GM12891 (cell line): Measurements from ENCODE around the gene POLD4. TPM values are rescaled to one million over a fixed set of nuclear protein-coding genes. Genes with fewer than 3 reads are reported as not detected.
A peak's percentile ranks its signal among the peaks of the same experiment; 100 is the strongest.
"Not testable (repeated sequence)": the region's sequence is repeated elsewhere in the genome, so short reads cannot be mapped to it uniquely, and the experiment has no call there.

ENCODE experiments used
- DNase-seq: peaks from one replicate; pipeline ENCODE4 v3.0.0; 2011; ENCODE audit warnings: low spot score; ENCODE audit not compliant: insufficient read length
- FAIRE-seq: peaks from 2 replicates; lab custom pipeline; 2011; peaks lifted over from hg19 to GRCh38; lab: Jason Lieb, UNC
- PAX5 ChIP-seq: IDR thresholded peaks from 2 replicates; pipeline ENCODE4 v1.6.1; 2011; ENCODE audit warnings: low read length, moderate library complexity, mild to moderate bottlenecking; ENCODE audit not compliant: insufficient read depth, severe bottlenecking
- POLR2A ChIP-seq: IDR thresholded peaks from 2 replicates; pipeline ENCODE4 v1.6.1; 2011; ENCODE audit warnings: low read depth, low read length, control low read depth
- POLR2AphosphoS5 ChIP-seq: IDR thresholded peaks from 2 replicates; pipeline ENCODE4 v1.6.1; 2011; ENCODE audit warnings: low read depth, low read length, control low read depth
- POU2F2 ChIP-seq: IDR thresholded peaks from 2 replicates; pipeline ENCODE4 v1.6.1; 2011; ENCODE audit warnings: low read depth, mild to moderate bottlenecking, control low read depth, low read length, moderate library complexity
- SPI1 ChIP-seq: IDR thresholded peaks from 2 replicates; pipeline ENCODE4 v1.6.1; 2011; ENCODE audit warnings: low read depth, low read length, control low read depth
- TAF1 ChIP-seq: IDR thresholded peaks from 2 replicates; pipeline ENCODE4 v1.6.1; 2011; ENCODE audit warnings: low read depth, low read length, control low read depth
- polyA plus RNA-seq: library from polyadenylated mRNA; unstranded; fragments of >200 nt; gene quantifications from one replicate; pipeline ENCODE4 v1.2.1, GENCODE V29; 2012; ENCODE audit warnings: low read depth, missing spikeins, inconsistent platforms; ENCODE audit not compliant: missing spikeins

Gene POLD4
- polyA plus RNA-seq, result 161 TPM

DNA sequence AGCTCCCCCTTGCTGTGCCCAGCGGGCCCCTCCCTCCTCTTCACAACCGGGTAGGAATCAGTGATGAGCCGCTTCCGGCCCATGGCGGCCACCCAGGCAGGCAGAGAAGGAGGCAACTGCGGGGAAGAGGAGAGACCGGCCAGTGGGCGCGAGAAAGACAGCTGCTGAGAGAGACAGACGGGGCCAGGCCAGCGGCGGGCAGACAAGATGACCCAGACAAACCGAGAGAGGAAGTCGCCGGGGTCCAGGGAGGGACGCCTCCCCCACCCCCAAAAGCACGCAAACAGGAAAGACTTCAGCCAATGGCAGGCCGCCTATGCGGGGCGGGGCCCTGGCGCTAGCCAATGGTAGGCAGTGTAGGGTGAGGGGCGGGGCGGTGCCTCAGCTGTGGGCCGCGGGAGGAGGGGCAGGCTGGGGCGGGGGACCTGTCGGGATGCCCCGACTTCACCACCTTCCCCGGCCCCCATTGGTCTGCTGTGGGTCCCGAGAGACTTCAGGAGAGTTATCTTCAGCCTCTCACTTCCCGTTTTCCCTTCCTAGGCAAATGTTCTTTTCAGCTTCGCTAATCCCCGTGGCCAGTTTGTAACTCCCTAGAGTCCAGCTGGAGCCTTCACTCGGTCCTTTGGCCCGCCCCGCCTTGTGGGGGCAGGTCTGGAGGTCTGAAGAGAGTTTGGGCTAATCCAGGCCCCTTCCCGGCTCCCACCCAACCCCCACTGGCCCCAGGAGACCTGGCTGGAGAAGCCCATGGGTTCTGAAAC, at the start of gene POLD4:
POLD4 (minus strand) TSS at position 230 of the 758 bp plus-strand sequence; CDS start at position 83, 147 bp downstream.
- FAIRE-seq (peak; percentile 88), DNase-seq (peak; percentile 92)
- 0 out of 2 replicates have a peak, but pooled peaks have one; percentile 49 for TF ChIP-seq POU2F2
- TF ChIP-seq POLR2A, result peak; percentile 89
- peak; percentile 88 for TF ChIP-seq POLR2AphosphoS5
- peak; percentile 67; the same call in 1 of the 2 replicates for TF ChIP-seq TAF1
- TF ChIP-seq PAX5, result peak; percentile 50
- peak; percentile 97 for TF ChIP-seq SPI1

DNA sequence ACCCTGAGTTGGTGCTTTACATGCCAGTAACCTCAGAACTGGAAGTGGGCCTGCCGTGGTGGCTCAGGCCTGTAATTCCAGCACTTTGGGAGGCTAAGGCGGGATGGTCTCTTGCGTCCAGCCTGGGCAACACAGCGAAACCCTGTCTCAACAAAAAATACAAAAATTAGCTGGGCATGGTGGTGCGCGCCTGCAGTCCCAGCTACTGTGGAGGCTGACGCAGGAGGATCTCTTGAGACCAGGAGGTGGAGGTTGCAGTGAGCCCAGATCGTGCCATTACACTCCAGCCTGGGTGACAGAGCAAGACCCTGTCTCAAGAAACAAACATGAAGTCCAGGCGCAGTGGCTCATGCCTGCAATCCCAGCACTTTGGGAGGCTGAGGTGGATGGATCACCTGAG, 49.7 kb upstream of the POLD4 start:
- FAIRE-seq, DNase-seq: not testable (repeated sequence)

DNA sequence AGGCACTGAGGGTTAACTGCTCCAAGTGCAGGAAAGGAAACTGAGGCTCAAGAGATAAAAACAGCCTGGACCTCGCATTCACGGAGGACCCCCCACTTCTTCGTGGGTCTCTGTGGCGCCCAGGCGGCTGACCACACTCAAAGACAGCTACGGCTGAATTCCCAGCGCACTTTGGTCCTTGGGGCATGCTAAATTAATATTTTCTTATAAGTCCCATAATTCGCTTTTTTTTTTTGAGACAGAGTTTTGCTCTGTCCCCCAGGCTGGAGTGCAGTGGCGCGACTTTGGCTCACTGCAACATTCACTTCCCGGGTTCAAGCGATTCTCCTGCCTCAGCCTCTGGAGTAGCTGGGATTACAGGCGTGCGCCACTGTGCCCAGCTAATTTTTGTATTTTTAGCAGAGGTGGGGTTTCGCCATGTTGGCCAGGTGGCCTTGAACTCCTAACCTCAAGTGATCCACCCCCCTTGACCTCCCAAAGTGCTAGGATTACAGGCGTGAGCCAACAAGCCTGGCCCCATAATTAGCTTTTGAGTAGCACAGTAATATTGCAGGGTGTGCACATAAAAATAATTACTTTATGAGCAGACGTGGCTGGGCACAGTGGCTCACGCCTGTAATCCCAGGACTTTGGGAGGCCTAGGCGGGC, 49.0 kb upstream of the POLD4 start:
- FAIRE-seq, result not testable (repeated sequence)

GRCh38 chr11:67401495-67402191, 48.3 kb upstream of the POLD4 start, which contains the start of gene PPP1CA:
TSS of gene PPP1CA (minus strand) at chr11:67401858. CDS start at chr11:67401782, 76 bp downstream.
- TF ChIP-seq POLR2AphosphoS5 (peak; percentile 71), POU2F2 (no peak), POLR2A (peak; percentile 70), PAX5 (no peak)
- peak; percentile 95 for FAIRE-seq
- peak; percentile 99 for DNase-seq

More for the DNA sequence above, 49.0 kb upstream of the POLD4 start:
- DNase-seq, result not testable (repeated sequence)

DNA sequence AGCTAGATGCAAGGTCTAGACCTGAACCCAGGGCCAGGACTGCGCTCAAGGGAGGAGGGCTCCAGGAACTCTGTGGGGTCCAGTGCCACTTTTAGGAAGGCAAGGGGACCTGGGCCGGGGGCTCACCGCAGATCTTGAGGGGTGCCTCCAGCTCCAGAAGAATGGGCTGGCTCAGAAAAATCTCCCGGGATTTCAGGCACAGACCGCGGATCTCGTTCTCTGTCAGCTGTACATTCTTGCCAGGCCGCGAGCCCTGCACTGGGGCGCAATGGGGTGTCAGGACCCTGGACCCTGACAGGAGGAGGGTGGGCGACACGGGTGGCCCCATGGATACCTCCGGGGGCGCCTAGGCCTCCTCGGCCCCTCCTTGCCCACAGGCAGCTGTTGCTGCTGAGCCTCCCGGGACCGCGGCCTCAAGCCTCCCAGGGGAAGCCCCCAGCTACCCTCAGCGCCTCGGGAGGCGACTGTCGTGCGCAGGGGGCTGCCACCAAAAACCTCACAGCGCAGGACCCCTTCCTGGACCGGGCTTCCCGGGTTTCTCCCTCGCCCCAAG, 47.7 kb upstream of the POLD4 start:
- FAIRE-seq (no peak), DNase-seq (no peak)
- TF ChIP-seq POLR2A (no peak), TAF1 (no peak), SPI1 (no peak), POLR2AphosphoS5 (no peak; the same call in 1 of the 2 replicates), PAX5 (no peak)

GRCh38 chr11:67400251-67400941, 47.0 kb upstream of the POLD4 start:
- DNase-seq (no peak), FAIRE-seq (peak; percentile 48)
- TF ChIP-seq SPI1 (no peak), POU2F2 (no peak), TAF1 (no peak), POLR2AphosphoS5 (no peak), POLR2A (no peak), PAX5 (no peak)

- FAIRE-seq, result no peak
- no peak for TF ChIP-seq PAX5
Measured at GRCh38 chr11:67398661-67399563, 45.6 kb upstream of the POLD4 start.

DNA sequence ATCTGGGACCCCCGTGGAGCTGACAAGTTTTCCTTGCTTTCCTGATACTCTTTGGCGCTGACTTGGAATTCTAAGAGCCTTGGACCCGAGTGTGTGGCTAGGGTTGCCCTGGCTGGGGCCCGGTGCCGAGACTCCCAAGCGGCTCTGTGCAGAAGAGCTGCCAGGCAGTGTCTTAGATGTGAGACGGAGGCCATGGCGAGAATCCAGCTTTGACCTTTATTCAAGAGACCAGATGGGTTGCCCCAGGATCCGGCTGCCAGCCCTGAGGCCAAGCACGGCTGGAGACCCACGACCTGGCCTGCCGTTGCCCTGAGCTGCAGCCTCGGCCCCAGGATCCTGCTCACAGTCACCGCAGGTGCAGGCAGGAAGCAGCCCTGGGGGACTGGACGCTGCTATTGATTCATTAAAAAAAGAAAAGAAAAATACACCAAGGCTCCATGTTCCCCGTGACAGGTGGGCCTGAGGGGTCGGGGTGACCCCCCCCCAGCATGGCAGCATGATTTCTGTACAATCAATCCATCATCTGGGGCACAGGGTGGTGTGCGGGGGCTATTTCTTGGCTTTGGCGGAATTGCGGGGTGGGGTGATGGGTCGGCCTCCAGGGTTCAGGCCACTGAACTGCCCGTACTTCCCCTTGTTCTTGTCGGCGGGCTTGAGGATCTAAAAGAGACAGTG, 44.8 kb upstream of the POLD4 start:
- no peak for FAIRE-seq
- TF ChIP-seq POLR2A (no peak; the same call in 1 of the 2 replicates), POU2F2 (no peak), TAF1 (no peak), SPI1 (no peak), PAX5 (no peak), POLR2AphosphoS5 (no peak)
- no peak for DNase-seq

More at GRCh38 chr11:67398661-67399563, 45.6 kb upstream of the POLD4 start:
- DNase-seq, result no peak

DNA sequence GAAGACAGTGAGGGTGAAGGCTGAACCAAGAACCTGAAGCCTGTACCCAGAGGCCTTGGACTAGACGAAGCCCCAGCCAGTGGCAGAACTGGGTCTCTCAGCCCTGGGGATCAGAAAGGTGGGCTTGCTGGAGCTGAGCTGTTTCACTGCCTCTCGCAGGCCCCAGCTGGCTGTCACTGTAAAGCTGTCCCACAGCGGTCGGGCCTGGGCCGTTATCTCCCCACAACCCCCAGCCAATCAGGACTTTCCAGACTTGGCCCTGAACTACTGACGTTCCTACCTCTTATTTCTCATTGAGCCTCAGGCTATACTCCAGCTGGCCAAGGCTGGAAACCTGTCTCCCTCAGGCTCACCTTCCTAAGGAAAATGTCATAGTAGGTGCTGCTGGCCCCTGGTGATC, 44.2 kb upstream of the POLD4 start:
- no peak for DNase-seq
- no peak for FAIRE-seq
- TF ChIP-seq POLR2AphosphoS5 (0 out of 2 replicates have a peak, but pooled peaks have one; percentile 24), POLR2A (peak; percentile 34; the same call in 1 of the 2 replicates), PAX5 (no peak), TAF1 (no peak)
